Kasumi-1 (cell line): ENCODE data around the gene CATSPERD.

Source experiments
- DNase-seq, 2 experiments: peaks; one replicate each; lab custom pipeline; 2025; lab: John Stamatoyannopoulos, UW

The CATSPERD gene

GRCh38 chr19:5806133-5806489, 85.7 kb downstream of the CATSPERD start:
- DNase-seq, result no peak

- no peak for DNase-seq
Observed at GRCh38 chr19:5806905-5807304, 86.5 kb downstream of the CATSPERD start.

- DNase-seq, result no peak
Observed at GRCh38 chr19:5808120-5808816, 87.8 kb downstream of the CATSPERD start.

GRCh38 chr19:5809053-5809452, 88.6 kb downstream of the CATSPERD start:
- DNase-seq, result no peak

GRCh38 chr19:5809469-5809868, 89.0 kb downstream of the CATSPERD start:
- DNase-seq, result no peak

- no peak for DNase-seq
Observed at GRCh38 chr19:5811117-5811516, 90.7 kb downstream of the CATSPERD start.

- DNase-seq, result no peak
Observed at GRCh38 chr19:5814123-5814851, 93.8 kb downstream of the CATSPERD start.

- no peak for DNase-seq
Observed at GRCh38 chr19:5814852-5815246, 94.4 kb downstream of the CATSPERD start.

GRCh38 chr19:5817218-5817617, 96.8 kb downstream of the CATSPERD start:
- DNase-seq, result no peak

GRCh38 chr19:5818594-5818993, 98.2 kb downstream of the CATSPERD start:
- DNase-seq, result no peak

GRCh38 chr19:5820785-5821184, 100.3 kb downstream of the CATSPERD start:
- DNase-seq, result no peak

GRCh38 chr19:5821521-5822180, 101.2 kb downstream of the CATSPERD start:
- no peak for DNase-seq

GRCh38 chr19:5822181-5822844, 101.9 kb downstream of the CATSPERD start:
- DNase-seq, result no peak

GRCh38 chr19:5823579-5824281, 103.3 kb downstream of the CATSPERD start:
- DNase-seq, result peak; percentile 24 to 31

GRCh38 chr19:5824751-5825150, 104.3 kb downstream of the CATSPERD start:
- no peak for DNase-seq

- DNase-seq, result no peak
Observed at GRCh38 chr19:5825178-5825577, 104.7 kb downstream of the CATSPERD start.

- DNase-seq, result peak in 1 of 2 experiments; percentile 14
Observed at GRCh38 chr19:5826531-5827341, 106.3 kb downstream of the CATSPERD start.

- no peak for DNase-seq
Observed at GRCh38 chr19:5827342-5827890, 107.0 kb downstream of the CATSPERD start.

GRCh38 chr19:5827891-5828660, 107.6 kb downstream of the CATSPERD start:
- peak; percentile 72 to 84 for DNase-seq
